Putamen (tissue), 1 donor: ENCODE measurements around the gene TTLL4.

Experiments used
- DNase-seq: peaks from one replicate; pipeline ENCODE4 v3.0.0-alpha.2; 2016; ENCODE audit warnings: low spot score

The TTLL4 gene, protein sequence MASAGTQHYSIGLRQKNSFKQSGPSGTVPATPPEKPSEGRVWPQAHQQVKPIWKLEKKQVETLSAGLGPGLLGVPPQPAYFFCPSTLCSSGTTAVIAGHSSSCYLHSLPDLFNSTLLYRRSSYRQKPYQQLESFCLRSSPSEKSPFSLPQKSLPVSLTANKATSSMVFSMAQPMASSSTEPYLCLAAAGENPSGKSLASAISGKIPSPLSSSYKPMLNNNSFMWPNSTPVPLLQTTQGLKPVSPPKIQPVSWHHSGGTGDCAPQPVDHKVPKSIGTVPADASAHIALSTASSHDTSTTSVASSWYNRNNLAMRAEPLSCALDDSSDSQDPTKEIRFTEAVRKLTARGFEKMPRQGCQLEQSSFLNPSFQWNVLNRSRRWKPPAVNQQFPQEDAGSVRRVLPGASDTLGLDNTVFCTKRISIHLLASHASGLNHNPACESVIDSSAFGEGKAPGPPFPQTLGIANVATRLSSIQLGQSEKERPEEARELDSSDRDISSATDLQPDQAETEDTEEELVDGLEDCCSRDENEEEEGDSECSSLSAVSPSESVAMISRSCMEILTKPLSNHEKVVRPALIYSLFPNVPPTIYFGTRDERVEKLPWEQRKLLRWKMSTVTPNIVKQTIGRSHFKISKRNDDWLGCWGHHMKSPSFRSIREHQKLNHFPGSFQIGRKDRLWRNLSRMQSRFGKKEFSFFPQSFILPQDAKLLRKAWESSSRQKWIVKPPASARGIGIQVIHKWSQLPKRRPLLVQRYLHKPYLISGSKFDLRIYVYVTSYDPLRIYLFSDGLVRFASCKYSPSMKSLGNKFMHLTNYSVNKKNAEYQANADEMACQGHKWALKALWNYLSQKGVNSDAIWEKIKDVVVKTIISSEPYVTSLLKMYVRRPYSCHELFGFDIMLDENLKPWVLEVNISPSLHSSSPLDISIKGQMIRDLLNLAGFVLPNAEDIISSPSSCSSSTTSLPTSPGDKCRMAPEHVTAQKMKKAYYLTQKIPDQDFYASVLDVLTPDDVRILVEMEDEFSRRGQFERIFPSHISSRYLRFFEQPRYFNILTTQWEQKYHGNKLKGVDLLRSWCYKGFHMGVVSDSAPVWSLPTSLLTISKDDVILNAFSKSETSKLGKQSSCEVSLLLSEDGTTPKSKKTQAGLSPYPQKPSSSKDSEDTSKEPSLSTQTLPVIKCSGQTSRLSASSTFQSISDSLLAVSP

DNA sequence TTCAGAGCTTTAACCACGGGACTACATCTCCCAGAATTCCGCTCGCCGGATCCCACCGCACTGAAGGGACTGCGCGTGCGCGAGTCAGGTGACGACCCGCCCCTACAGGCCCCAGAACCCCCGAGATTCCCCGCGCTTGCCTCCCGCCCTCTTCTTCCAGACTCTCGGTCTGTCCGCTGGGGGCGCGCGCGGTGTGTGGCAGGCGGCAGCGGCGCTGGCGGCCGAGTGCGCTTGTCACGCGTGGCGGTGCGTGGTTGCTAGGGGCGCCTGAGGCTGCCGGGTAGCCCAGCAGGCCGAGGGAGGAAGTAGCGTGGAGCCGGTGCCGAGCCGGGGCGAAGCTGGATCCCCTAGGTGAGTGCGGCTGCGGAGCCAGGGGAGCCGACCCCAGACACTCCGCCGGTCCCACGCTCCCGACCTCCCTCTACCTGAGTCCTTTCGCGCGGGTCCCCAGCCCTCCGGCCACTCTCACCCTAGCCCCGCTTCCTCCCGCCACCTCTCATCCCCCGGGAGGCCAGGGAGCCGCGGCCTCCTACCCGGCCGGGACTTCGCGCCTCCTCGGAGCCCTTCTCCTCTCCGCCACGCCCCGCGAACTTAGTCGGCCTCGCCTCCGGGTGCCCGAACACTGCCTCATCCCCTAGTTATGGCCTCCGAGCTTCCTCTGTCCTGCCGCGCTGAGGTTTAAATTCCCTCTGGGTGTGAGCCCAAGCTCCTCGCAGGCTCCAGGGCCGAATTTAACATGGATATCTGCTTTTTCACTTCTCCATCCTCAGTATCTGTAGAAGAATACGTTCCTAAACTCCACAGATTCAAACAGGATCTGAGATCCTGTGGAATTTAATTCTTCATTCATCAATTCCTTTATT, at the start of gene TTLL4:
TTLL4 (plus strand) TSS at position 149 of the 863 bp plus-strand sequence. CDS start 26,842 bp downstream, outside the sequence.
- peak; percentile 98 for DNase-seq

DNA sequence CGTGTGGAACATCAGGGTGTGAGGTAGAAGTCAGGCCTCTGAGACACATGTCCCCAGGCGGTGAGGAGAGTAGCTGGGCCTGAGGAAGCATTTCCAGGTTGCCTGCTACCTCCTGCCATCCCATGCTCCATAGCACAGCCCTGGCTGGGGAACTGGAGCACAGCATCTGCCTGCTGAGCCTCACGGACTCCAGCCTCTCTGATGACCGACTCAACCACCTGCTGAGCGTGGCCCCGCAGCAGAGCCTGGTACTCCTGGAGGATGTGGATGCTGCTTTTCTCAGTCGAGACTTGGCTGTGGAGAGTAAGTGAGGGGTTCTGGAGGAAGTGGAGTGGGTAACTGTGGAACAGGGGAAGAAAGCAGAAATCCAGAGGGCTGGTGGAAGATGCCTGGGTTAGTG, 48.3 kb upstream of the TTLL4 start:
- DNase-seq, result no peak

DNA sequence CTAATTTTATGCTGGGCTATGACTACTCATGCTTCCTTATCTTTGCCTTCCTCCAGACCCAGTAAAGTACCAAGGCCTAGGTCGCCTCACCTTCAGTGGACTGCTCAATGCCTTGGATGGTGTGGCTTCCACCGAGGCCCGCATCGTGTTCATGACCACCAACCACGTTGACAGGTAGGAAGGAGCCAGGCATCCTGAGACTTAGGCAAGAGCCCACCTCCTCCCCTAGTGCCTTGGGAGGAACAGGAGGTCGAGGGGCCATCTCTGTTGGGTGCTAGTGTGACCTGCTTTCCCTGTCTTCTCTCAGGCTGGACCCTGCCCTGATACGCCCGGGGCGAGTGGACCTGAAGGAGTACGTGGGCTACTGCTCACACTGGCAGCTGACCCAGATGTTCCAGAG, 47.8 kb upstream of the TTLL4 start:
- DNase-seq, result no peak

DNA sequence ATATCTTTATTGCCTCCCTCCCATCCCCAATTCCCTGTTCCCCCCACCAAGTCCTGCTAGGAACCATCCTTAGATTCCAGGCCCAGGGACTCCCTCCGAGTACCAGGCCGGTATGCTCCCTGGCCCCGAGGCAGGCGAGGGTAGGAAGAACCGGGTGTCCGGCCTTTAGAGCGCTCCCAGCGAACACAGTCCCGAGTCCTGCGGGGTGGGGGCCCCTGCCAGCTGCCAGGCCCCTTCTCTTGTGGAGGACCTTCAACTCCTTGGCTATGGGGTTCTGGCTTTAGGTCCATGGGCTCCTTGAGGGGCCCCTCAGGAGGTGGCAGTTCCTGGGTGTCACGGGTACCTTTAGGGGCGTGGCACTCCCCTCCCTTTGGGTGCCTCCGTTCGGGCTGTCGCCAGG, 46.7 kb upstream of the TTLL4 start:
- DNase-seq, result no peak

DNA sequence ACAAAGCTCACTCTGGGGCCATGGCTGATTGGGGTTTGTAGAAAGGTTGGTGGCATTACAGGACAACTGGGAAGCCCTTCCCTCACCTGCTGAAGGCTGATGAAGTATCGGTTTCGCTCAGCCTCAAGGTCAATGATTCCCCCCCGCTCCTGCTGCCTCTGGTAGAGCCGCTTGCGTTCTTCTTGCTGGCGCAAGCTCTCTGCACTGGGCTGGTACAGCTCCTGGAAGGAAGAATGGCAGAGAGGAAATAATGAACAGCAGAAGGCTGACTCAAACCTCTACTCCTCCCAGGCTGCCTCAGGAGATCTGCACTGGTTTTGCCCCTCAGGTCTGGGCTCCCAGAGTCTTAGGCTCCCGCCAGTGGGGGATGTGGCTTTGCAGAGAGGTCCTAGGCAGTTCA, 46.0 kb upstream of the TTLL4 start:
- DNase-seq, result no peak

DNA sequence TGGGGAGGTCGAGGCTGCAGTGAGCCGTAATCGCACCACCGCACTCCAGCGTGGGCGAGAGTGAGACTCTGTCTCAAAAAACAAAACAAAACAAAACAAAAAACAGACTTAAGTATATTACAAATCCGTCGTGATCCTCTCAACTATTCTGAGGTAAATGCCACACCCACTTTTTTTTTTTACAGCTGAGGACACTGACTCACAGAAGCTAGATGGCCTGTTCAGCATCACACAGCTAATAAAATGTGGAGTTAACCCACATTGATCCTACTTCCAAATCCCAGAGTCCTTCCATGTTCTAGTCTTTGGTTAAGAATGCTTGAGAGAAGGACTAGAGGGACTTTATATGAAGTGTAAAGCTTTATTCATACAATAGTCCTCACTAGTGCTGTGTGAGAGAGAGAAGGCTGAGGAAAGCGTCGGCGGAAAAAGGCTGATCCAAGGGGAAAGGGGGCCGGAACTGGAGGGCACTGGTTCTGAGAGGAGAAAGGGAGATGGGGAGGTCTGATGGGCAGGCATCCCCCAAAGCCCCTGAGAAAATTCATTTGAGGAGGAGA, 39.5 kb upstream of the TTLL4 start:
- no peak for DNase-seq

DNA sequence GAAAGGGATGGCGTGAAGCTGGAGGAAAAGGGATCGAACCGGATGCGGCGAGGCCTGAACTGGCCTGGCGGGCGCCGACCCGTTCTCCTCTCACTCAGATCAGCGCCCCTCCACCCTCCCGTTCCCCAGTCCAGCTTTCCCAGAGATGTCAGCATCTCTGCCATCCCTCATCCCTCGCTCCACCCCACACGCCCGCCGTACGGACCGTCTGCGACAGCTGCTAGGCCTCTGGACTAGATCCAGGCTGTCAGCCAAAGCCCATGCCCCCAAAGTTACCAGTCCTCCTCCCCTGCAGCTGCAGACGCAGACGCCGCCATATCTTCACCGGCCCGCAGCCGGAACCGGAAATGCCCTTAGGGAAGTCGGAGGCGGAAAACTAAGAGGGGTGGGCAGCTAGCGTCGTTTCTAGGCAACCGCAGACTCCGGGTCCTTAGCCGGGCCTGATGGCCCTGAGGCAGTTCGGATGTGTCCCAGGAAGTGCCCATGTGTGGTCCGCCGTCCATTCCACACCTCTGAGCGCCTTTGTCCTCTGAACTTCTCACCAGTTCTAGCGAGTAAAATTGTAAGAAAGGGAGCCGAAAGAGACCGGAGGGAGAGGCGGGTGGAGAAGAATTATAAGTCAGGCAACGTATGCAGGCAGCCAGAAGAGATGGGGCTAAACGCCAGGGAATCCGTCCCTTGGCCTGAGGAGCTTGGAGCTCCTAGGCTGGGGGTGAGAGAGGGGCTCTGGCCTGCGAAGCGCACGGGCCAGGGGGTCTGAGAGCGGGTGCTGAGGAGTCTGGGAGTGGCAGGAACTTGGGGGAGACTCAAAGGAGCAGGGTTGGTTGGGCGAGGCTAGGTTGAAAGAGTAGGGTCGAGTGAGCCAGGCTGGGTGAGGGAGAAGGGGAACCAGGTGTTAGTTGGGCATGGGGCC, 38.7 kb upstream of the TTLL4 start, which contains the start of the genes RNF25 and STK36:
RNF25 (minus strand) TSS at position 349 of the 913 bp plus-strand sequence; CDS start at position 317, 32 bp downstream.
STK36 (plus strand) TSS at position 433 of the 913 bp plus-strand sequence. CDS start 744 bp downstream, outside the sequence.
- peak; percentile 91 for DNase-seq

DNA sequence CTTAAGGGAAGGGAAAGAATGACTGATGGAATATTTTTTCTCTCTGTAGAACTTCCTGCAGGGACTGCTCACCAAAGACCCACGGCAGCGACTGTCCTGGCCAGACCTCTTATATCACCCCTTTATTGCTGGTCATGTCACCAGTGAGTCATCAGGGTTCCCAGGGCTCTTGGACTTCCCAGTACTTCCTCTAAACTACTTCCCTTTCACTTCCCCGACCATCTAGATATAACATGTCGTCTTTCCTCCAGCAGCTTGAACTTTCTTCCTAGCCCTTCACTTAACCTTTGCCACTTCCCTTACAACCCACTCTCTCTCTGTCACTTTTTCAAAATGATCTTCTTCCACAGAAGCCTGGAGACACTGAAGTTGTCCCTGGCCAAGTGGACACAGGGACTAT, 31.5 kb upstream of the TTLL4 start:
- no peak for DNase-seq

DNA sequence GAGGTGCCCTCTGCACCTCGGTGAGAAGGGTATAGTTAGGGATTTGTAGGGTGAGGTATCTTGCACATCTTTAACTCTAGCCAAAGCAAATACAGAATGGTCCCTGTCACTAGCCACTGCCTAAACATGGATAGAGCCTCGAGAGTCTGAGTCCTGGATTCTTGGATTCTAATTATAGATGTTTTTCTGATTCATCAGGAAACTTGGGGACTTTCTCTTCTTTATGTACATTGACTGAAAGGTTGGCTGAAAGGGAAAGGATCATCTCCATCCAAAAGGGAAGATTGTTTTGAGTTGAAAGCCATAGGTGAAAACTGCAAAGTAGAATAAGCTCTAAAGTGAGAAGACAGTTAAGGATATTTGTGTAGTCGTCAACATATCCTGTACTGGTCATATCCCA, 30.6 kb upstream of the TTLL4 start:
- no peak for DNase-seq

DNA sequence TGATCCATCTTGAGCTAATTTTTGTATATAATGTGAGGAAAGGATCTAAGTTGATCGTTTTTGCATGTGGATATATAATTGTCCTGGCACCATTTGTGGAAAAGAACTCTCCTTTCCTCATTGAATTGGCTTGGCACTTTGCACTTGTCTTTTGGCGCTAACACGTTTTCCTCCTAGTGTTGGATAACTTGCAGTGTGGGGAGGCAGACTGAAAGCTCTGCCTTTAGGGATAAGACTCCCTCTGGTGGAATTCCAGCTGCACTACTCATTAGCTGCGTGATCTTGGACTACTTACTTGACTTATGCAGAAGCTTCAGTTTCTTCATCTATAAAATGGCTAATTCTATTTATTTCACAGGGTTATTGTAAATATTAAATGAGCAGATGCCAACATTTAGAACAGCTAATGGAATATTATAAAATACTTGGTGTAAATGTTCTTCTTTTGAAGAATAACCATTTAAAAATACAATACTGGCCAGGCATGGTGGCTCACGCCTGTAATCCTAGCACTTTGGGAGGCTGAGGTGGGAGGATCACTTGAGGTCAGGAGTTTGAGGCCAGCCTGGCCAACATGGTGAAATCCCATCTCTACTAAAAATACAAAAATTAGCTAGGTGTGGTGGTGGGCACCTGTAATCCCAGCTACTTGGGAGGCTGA, 23.1 kb upstream of the TTLL4 start:
- DNase-seq, result peak; percentile 79

DNA sequence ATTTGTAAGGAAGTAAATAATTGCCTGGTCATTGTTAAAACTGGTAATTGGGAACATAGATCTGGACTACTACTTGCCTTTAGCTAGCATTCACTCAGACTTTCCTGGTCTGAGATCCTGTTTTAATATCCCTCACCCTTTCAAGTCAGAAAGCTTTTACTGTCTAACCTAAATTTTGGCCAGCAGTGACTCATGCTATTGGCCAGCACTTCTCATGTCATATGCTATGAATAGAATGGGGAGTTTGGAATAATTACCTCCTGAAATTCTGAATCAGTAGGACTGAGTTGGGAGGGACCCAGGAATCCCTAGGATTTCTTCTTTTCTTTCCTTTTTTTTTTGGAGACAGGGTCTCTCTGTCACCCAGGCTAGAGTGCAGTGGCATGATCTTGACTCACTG, 19.4 kb upstream of the TTLL4 start:
- no peak for DNase-seq

DNA sequence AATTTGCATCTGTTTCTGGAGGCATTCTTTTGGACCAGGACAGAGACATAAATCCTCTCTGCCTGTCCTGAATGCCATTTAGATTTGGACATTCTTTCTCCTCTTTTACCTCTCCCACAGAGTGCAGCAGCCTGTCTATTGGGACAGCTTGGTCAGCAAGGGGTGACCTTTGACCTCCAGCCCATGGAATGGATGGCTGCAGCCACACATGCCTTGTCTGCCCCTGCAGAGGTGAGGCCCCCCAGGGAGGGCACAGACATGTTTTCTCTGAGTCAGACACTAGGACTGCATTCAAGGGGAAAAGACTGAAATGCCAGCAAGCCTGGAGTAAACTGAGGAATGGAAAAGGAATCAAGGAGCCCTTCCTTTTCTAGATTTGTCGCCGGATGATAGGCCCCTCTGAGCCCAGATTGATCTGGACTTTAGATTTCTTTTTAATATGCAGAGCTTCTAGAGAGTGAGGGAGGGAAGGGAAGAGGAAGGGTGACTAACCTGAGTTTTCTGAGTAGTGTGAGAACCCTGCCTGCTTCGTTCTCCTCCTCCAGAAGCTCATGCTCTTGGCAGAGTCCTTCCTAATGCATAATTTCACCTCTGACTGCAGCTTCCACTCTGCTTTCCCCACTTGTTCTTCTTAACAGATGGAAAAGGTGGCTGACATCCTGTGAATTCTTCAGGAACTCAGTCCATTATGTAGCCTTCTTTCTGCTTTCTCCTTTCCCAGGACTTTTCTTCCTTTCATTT, 16.1 kb upstream of the TTLL4 start:
- no peak for DNase-seq

DNA sequence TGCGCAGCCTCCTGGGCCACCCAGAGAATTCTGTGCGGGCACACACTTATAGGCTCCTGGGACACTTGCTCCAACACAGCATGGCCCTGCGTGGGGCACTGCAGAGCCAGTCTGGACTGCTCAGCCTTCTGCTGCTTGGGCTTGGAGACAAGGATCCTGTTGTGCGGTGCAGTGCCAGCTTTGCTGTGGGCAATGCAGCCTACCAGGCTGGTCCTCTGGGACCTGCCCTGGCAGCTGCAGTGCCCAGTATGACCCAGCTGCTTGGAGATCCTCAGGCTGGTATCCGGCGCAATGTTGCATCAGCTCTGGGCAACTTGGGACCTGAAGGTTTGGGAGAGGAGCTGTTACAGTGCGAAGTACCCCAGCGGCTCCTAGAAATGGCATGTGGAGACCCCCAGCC, 11.8 kb upstream of the TTLL4 start:
- no peak for DNase-seq

DNA sequence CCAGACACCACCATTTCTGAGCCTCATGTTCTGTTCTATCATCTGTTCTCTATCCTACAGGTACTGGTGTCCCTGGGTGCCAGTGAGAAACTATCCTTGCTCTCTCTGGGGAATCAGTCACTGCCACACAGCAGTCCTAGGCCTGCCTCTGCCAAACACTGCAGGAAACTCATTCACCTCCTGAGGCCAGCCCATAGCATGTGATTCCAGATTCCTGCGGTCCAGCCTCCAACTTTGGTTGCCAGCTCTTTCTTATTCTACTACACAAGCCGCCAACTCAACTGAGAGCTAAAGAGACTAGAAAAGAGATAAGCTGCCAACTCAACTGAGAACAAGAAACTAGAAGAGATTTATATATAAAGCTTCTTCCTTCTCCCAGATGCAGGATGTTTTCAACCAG, 8.8 kb upstream of the TTLL4 start:
- DNase-seq, result no peak

DNA sequence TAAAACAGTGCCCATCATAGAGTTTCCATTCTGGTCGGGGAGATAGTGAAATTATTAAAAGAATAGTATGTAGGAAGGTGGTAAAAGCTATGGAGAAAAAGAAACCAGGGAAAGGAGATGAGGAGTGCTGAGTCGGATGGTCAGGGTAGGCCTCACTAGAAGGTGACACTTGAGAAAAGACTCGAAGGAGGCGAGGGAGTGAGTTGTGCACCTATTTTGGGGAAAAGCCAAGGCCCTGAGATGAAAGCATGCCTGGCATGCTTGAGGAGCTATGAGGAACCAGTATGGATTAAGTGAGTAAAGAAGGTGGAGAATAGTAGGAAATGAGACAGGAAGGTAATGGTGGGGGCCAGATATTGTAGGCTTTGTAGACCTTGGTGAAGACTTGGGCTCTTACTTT, 7.3 kb upstream of the TTLL4 start:
- no peak for DNase-seq

DNA sequence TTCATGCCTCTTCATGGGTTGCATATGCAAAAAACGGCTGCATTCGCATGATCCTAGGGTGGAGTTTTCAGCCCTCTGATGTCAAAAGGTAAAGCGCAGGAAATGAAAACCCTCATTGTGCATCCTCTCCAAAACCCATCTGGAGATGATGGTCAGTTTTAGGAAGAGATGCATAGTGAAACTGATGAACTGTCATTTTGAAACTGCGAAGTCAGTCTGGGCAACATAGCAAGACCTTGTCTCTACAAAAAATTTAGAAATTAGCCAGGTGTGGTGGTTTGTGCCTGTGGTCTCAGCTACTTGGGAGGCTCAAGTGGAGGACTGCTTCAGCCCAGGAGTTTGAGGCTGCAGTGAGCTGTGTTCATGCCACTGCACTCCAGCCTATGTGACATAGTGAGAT, 2.5 kb upstream of the TTLL4 start:
- DNase-seq, result no peak

DNA sequence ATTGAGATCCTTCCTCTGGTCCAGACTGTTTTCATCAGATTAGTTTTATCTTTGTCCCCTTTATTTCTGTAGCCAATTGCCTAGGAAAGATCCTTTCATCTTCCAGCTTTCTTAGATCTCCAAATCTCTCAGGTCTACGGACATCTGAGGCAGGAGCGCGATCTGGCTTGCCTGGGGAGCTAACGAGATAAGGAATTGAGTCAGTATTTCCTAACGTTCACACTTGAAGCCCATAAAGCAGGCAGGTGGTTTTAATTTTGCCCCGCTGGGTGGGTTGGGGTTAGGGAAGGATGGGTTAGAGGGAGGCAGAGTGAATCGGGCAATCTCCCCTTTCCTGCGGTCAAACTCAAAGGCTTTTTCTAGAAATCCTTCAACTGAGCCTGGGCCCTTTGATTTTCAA, 727 bp upstream of the TTLL4 start:
- DNase-seq, result no peak

DNA sequence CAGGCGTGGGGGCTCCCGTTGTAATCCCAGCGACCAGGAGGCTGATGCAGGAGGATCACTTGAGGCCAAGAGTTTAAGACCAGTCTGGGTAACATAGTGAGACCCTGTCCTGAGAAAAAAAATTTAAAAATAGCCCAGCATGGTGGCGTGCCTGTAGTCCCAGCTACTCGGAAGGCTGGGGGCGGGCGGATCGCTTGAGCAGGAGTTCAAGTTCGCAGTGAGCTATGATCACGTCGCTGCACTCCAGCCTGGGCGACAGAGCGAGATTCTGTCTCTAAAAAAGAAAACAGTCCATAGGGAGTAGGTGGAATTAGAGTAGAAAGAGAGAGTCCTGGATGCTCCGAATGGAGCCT, 325 bp upstream of the TTLL4 start:
- DNase-seq, result no peak

DNA sequence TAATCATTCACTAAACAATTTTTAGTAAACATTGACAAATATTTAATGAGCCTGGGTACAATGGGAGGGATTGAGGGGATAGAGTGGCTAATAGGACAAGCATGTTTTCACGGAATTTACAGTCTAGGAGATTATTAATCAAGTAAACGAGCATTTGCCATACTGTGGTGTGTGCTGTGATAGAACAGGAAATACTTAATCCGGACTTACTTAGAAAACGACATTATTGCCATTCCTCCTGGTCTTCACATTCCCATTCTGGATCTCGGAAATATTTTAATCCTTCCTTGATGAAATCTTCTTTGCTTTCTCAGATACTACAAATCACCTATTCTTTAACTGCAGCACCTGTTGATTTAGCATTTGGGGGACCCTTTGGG, 905 bp downstream of the TTLL4 start:
- DNase-seq, result no peak
